Sciatic nerve (tissue), 2 donors: ENCODE results near the gene EPSTI1. TPM values are rescaled to one million over a fixed set of nuclear protein-coding genes. Genes with fewer than 3 reads are reported as not detected.
A peak's percentile ranks its signal among the peaks of the same experiment; 100 is the strongest.
"Not testable (repeated sequence)": the region's sequence is repeated elsewhere in the genome, so short reads cannot be mapped to it uniquely, and the experiment has no call there.

Experiments used
- ATAC-seq: fragments of 200-7000 bp; cut with Tn5 transposase; one replicate; pipeline ENCODE4 v1.9.1; 2020; ENCODE audit warnings: mild to moderate bottlenecking, moderate library complexity
- DNase-seq: peaks from one replicate; pipeline ENCODE4 v3.0.0-alpha.2; 2020; ENCODE audit warnings: low spot score
- intact Hi-C: fragments of 100-400 bp; cut with DNase I; formaldehyde crosslinking; loops from one replicate; pipeline ENCODE4 v1.14.2; 2022
- total RNA-seq: library from RNA; stranded (reverse); fragmentation: NEBNext Ultra II Directional; extraction: Animal tissue kit (Norgen Biotek cat#: 25700); gene quantifications from one replicate; pipeline ENCODE4 v1.2.1, GENCODE V29; 2021
- donor health status: DM: no; HTN: no; CAD: no.
- donor health status: DM: no; HTN: no; CAD: no.

EPSTI1 gene
- total RNA-seq = 7.8 TPM

GRCh38 chr13:42991898-42992763 lies at the start of gene EPSTI1:
TSS of gene EPSTI1 (minus strand) at chr13:42992241. CDS start at chr13:42992165, 76 bp downstream.
- intact Hi-C loops = no loop called here
- DNase-seq (peak; percentile 77), ATAC-seq (peak; percentile 93)

- ATAC-seq (no peak), DNase-seq (no peak)
- intact Hi-C loops = no loop called here
These were observed 49.4 kb upstream of the EPSTI1 start for GRCh38 chr13:43041369-43041921.

GRCh38 chr13:43040581-43041368 lies 48.7 kb upstream of the EPSTI1 start:
- DNase-seq, ATAC-seq, intact Hi-C loops: not testable (repeated sequence)

GRCh38 chr13:43039966-43040365 lies 47.9 kb upstream of the EPSTI1 start:
- ATAC-seq (no peak), DNase-seq (no peak)
- intact Hi-C loops = no loop called here

GRCh38 chr13:43036351-43037250 lies 44.6 kb upstream of the EPSTI1 start:
- no peak for ATAC-seq
- DNase-seq = no peak
- intact Hi-C loops = no loop called here

- intact Hi-C loops = no loop called here
- no peak for ATAC-seq
- no peak for DNase-seq
These were observed 41.0 kb upstream of the EPSTI1 start for GRCh38 chr13:43033038-43033437.

- ATAC-seq (no peak), DNase-seq (no peak)
- intact Hi-C loops = no loop called here
These were observed 39.8 kb upstream of the EPSTI1 start for GRCh38 chr13:43031881-43032280.

- intact Hi-C loops = no loop called here
- ATAC-seq = no peak
- DNase-seq = no peak
These were observed 38.5 kb upstream of the EPSTI1 start for GRCh38 chr13:43030548-43030947.

- DNase-seq (no peak), ATAC-seq (no peak)
- intact Hi-C loops = no loop called here
These were observed 34.2 kb upstream of the EPSTI1 start for GRCh38 chr13:43026262-43026661.

GRCh38 chr13:43023289-43023963 lies 31.4 kb upstream of the EPSTI1 start, which contains the start of gene DNAJC15:
TSS of gene DNAJC15 (plus strand) at chr13:43023586. CDS start at chr13:43023627, 41 bp downstream.
- intact Hi-C loops = no loop called here
- peak; percentile 96 for ATAC-seq
- peak; percentile 78 for DNase-seq

- intact Hi-C loops = no loop called here
- peak; percentile 4 for ATAC-seq
- no peak for DNase-seq
These were observed 30.9 kb upstream of the EPSTI1 start for GRCh38 chr13:43022934-43023288.

- intact Hi-C loops = no loop called here
- no peak for DNase-seq
- ATAC-seq = no peak
These were observed 30.1 kb upstream of the EPSTI1 start for GRCh38 chr13:43021926-43022670.

GRCh38 chr13:43020794-43021193 lies 28.8 kb upstream of the EPSTI1 start:
- intact Hi-C loops = no loop called here
- DNase-seq = no peak
- no peak for ATAC-seq

- no peak for ATAC-seq
These were observed 27.8 kb upstream of the EPSTI1 start for GRCh38 chr13:43019811-43020210.

GRCh38 chr13:43016226-43016625 lies 24.2 kb upstream of the EPSTI1 start:
- intact Hi-C loops = no loop called here
- DNase-seq (no peak), ATAC-seq (no peak)

More at GRCh38 chr13:43019811-43020210, 27.8 kb upstream of the EPSTI1 start:
- DNase-seq = no peak
- intact Hi-C loops = no loop called here

- DNase-seq (no peak), ATAC-seq (no peak)
- intact Hi-C loops = no loop called here
These were observed 22.1 kb upstream of the EPSTI1 start for GRCh38 chr13:43014162-43014561.

- intact Hi-C loops = no loop called here
- DNase-seq (no peak), ATAC-seq (no peak)
These were observed 17.5 kb upstream of the EPSTI1 start for GRCh38 chr13:43009506-43009905.

- DNase-seq (no peak), ATAC-seq (no peak)
- intact Hi-C loops = no loop called here
These were observed 16.6 kb upstream of the EPSTI1 start for GRCh38 chr13:43008596-43008995.
